DMS53 treated with DMSO at 0.1 percent for 48 hours (cell line): ENCODE results near the gene HOXD3.

Experiments
- DNase-seq: peaks from one replicate; lab custom pipeline; 2025; ENCODE audit not compliant: unreplicated experiment; lab: John Stamatoyannopoulos, UW

HOXD3 gene

GRCh38 chr2:176121190-176122051 lies 35.7 kb upstream of the HOXD3 start:
- no peak for DNase-seq

- peak; percentile 88 for DNase-seq
These were observed 34.9 kb upstream of the HOXD3 start for GRCh38 chr2:176122052-176122682.

- DNase-seq: no peak
These were observed 34.3 kb upstream of the HOXD3 start, which contains the start of gene HOXD9 for GRCh38 chr2:176122683-176123410. HOXD9 (plus strand) TSS chr2:176122719; CDS start chr2:176122769, 50 bp downstream.

- DNase-seq: no peak
These were observed 33.5 kb upstream of the HOXD3 start for GRCh38 chr2:176123411-176124109.

GRCh38 chr2:176124110-176124946 lies 32.8 kb upstream of the HOXD3 start:
- no peak for DNase-seq

- no peak for DNase-seq
These were observed 31.9 kb upstream of the HOXD3 start for GRCh38 chr2:176124947-176125771.

GRCh38 chr2:176125772-176126054 lies 31.4 kb upstream of the HOXD3 start:
- DNase-seq: no peak

- peak; percentile 64 for DNase-seq
These were observed 30.0 kb upstream of the HOXD3 start for GRCh38 chr2:176126929-176127773.

GRCh38 chr2:176127774-176128072 lies 29.4 kb upstream of the HOXD3 start:
- no peak for DNase-seq

- DNase-seq: no peak
These were observed 28.7 kb upstream of the HOXD3 start for GRCh38 chr2:176128172-176128981.

- peak; percentile 67 for DNase-seq
These were observed 27.9 kb upstream of the HOXD3 start, which contains the start of gene HOXD8 for GRCh38 chr2:176128982-176129796. HOXD8 (plus strand) TSS chr2:176129705; CDS start chr2:176130367, 662 bp downstream.

- DNase-seq: peak; percentile 67
These were observed 27.3 kb upstream of the HOXD3 start for GRCh38 chr2:176129813-176130146.

- DNase-seq: peak; percentile 37
These were observed 26.8 kb upstream of the HOXD3 start for GRCh38 chr2:176130147-176130956.

GRCh38 chr2:176130957-176131847 lies 25.9 kb upstream of the HOXD3 start:
- no peak for DNase-seq

GRCh38 chr2:176131848-176132158 lies 25.3 kb upstream of the HOXD3 start:
- DNase-seq: no peak
